HG03460 (cell line): Measurements from ENCODE around the gene MEI4.

Experiments used
- ATAC-seq: cut with Tn5 transposase; IDR thresholded peaks from one replicate; pipeline ENCODE4 v1.9.1; 2021; ENCODE audit not compliant: unreplicated experiment

Gene MEI4

GRCh38 chr6:77930382-77930781 lies 277.5 kb downstream of the MEI4 start:
- no peak for ATAC-seq

GRCh38 chr6:77930952-77931351 lies 278.1 kb downstream of the MEI4 start:
- ATAC-seq: no peak

- ATAC-seq: no peak
These were observed 309.2 kb downstream of the MEI4 start for GRCh38 chr6:77962070-77962469.

- no peak for ATAC-seq
These were observed 312.6 kb downstream of the MEI4 start for GRCh38 chr6:77965449-77965848.

GRCh38 chr6:77972334-77972733 lies 319.5 kb downstream of the MEI4 start:
- ATAC-seq: no peak
